Kidney (tissue), 14 donors: ENCODE measurements around the gene PTGES. TPM values are rescaled to one million over a fixed set of nuclear protein-coding genes. Genes with fewer than 3 reads are reported as not detected.

Source experiments
- DNase-seq, 5 donors: peaks; one replicate each; pipeline ENCODE4 v3.0.0-alpha.2; 2013 to 2020
- FAIRE-seq: peaks from 2 replicates; lab custom pipeline; 2012; peaks lifted over from hg19 to GRCh38; lab: Jason Lieb, UNC
- H3K27ac ChIP-seq, 2 donors: one replicate each; pipeline ENCODE4 v1.7.0; 2013; ENCODE audit warnings: low read depth in 2 of 2, low read length in 2 of 2, inconsistent platforms in 1 of 2
- H3K27me3 ChIP-seq: one replicate; pipeline ENCODE4 v1.7.1; 2013; ENCODE audit warnings: low read length, inconsistent platforms; ENCODE audit not compliant: control insufficient read depth, insufficient read depth
- H3K36me3 ChIP-seq, 3 donors: one replicate each; pipeline versions ENCODE4 v1.7.0 to v1.7.1; 2013; ENCODE audit warnings: low read length in 3 of 3, control low read depth in 1 of 3, inconsistent platforms in 1 of 3; ENCODE audit not compliant: insufficient read depth in 3 of 3, control insufficient read depth in 2 of 3
- H3K4me1 ChIP-seq, 3 donors: one replicate each; pipeline versions ENCODE4 v1.7.0 to v1.7.1; 2013; ENCODE audit warnings: low read length in 3 of 3, inconsistent platforms in 1 of 3, low read depth in 1 of 3; ENCODE audit not compliant: control insufficient read depth in 2 of 3, insufficient read depth in 2 of 3
- H3K4me3 ChIP-seq, 3 donors: one replicate each; pipeline versions ENCODE4 v1.7.0 to v1.8.1; 2013; ENCODE audit warnings: low read length in 3 of 3, control low read depth in 1 of 3, inconsistent platforms in 1 of 3
- H3K9ac ChIP-seq, 3 donors: one replicate each; pipeline versions ENCODE4 v1.7.0 to v1.7.1; 2013; ENCODE audit warnings: low read length in 3 of 3, control low read depth in 1 of 3, inconsistent platforms in 1 of 3
- H3K9me3 ChIP-seq, 3 donors: one replicate each; pipeline versions ENCODE4 v1.7.0 to v1.7.1; 2013; ENCODE audit warnings: low read length in 3 of 3, control low read depth in 1 of 3, inconsistent platforms in 1 of 3; ENCODE audit not compliant: control insufficient read depth in 2 of 3, insufficient read depth in 1 of 3
- CTCF ChIP-seq: IDR thresholded peaks from 3 replicates; pipeline ENCODE4 v1.5.1; 2012; ENCODE audit warnings: mild to moderate bottlenecking, moderate library complexity, borderline replicate concordance; ENCODE audit not compliant: insufficient read depth; ENCODE audit errors: extremely low read depth
- intact Hi-C: fragments of 100-400 bp; cut with DNase I; formaldehyde crosslinking; loops from one replicate; pipeline ENCODE4 v1.11.1; 2022
- polyA plus RNA-seq: library from polyadenylated mRNA; stranded (reverse); fragments of 350-450 nt; fragmentation: Illumina TruSeq; extraction: RNeasy Lipid Tissue Mini Kit (QIAGEN cat#74804); gene quantifications from one replicate; pipeline ENCODE4 v1.2.3, GENCODE V29; 2014; ENCODE audit warnings: low read depth, low replicate concordance; ENCODE audit not compliant: insufficient read depth
- total RNA-seq: library from RNA; stranded (reverse); fragmentation: NEBNext Ultra II Directional; extraction: Animal tissue kit (Norgen Biotek cat#: 25700); gene quantifications from one replicate; pipeline ENCODE4 v1.2.1, GENCODE V29; 2021
- donor health status: control.
- donor health status: control.
- donor health status: control.
- donor health status: control.
- donor health status: control.
- donor health status: DM: yes; HTN: yes; CAD: no.
- donor health status: Normal renal cell carcinoma (clear cell type).

Gene PTGES
- total and polyA plus RNA-seq, 2 donors from 2014 or later, result 8.1 to 8.9 TPM

GRCh38 chr9:129779560-129780190, 26.8 kb upstream of the PTGES start:
- no peaks in the 10 kb centered on the region for H3K9me3 ChIP-seq
- no peaks in the 10 kb centered on the region for H3K27me3 ChIP-seq
- peaks cover 0 to 2% (median 0%) of the 10 kb centered on the region in 3 donors for H3K4me1 ChIP-seq
- no peak overlapping the region for H3K27ac ChIP-seq
- no peak for DNase-seq
- H3K4me3 ChIP-seq, result no peak overlapping the region
- no peaks in the 10 kb centered on the region for H3K36me3 ChIP-seq
- no peak for FAIRE-seq
- no peak overlapping the region for H3K9ac ChIP-seq
- TF ChIP-seq CTCF, result no peak
- intact Hi-C loops, result loop anchor here (5.0 to 10.0 kb wide), 3 partner anchors 42 to 655 kb away; partner anchors contain the start of gene ASB6

GRCh38 chr9:129778469-129778868, 25.6 kb upstream of the PTGES start:
- no peak for FAIRE-seq
- no peaks in the 10 kb centered on the region for H3K27me3 ChIP-seq
- no peaks in the 10 kb centered on the region for H3K36me3 ChIP-seq
- no peak for DNase-seq
- no peaks in the 10 kb centered on the region for H3K9me3 ChIP-seq
- intact Hi-C loops, result no loop called here
- H3K9ac ChIP-seq, result no peak overlapping the region
- H3K4me1 ChIP-seq, result peaks cover 0 to 2% (median 0%) of the 10 kb centered on the region in 3 donors
- H3K4me3 ChIP-seq, result no peak overlapping the region
- no peak overlapping the region for H3K27ac ChIP-seq
- TF ChIP-seq CTCF, result no peak

GRCh38 chr9:129777769-129778130, 24.9 kb upstream of the PTGES start:
- H3K36me3 ChIP-seq, result no peaks in the 10 kb centered on the region
- no peak overlapping the region for H3K9ac ChIP-seq
- intact Hi-C loops, result no loop called here
- DNase-seq, result no peak
- peaks cover 0 to 2% (median 0%) of the 10 kb centered on the region in 3 donors for H3K4me1 ChIP-seq
- no peak for TF ChIP-seq CTCF
- H3K27ac ChIP-seq, result peak overlapping the region in 1 of 2 donors; percentile 54
- no peaks in the 10 kb centered on the region for H3K9me3 ChIP-seq
- H3K27me3 ChIP-seq, result no peaks in the 10 kb centered on the region
- no peak overlapping the region for H3K4me3 ChIP-seq
- no peak for FAIRE-seq
